GM12878 (cell line): ENCODE measurements around the gene CDK17. TPM values are rescaled to one million over a fixed set of nuclear protein-coding genes. Genes with fewer than 3 reads are reported as not detected.

Source experiments
- ATAC-seq: fragments of 200-7000 bp; cut with Tn5 transposase; 3 replicates; pipeline ENCODE4 v1.9.1; 2020; ENCODE audit warnings: mild to moderate bottlenecking, moderate library complexity
- BruUV-seq: library from RNA; stranded (reverse); fragments of 400-500 nt; replicated peaks from 2 replicates; lab custom pipeline; 2021; lab: Mats Ljungman, UMichigan
- CTCF ChIA-PET: fragments of 300-600 bp; sonication (Branson Sonifier 250); formaldehyde crosslinking; extraction: SDS; loops from one replicate; lab custom pipeline; 2021; ENCODE audit warnings: inconsistent platforms; lab: Yijun Ruan, JAX
- POLR2A ChIA-PET: fragments of 350-600 bp; formaldehyde crosslinking; extraction: SDS; loops from one replicate; lab custom pipeline; 2021; ENCODE audit warnings: inconsistent platforms; lab: Charles Lee
- RAD21 ChIA-PET: fragments of 300-600 bp; sonication (Branson Sonifier 250); formaldehyde crosslinking; loops from one replicate; lab custom pipeline; 2023; ENCODE audit warnings: antibody characterized with exemption; ENCODE audit not compliant: unreplicated experiment; lab: Charles Lee
- SMC1A ChIA-PET: fragments of 300-600 bp; sonication (Branson Sonifier 250); formaldehyde crosslinking; loops from one replicate; lab custom pipeline; 2023; ENCODE audit not compliant: unreplicated experiment, uncharacterized antibody; lab: Charles Lee
- DNase-seq: peaks from one replicate; pipeline ENCODE4 v3.0.0-alpha.2; 2011; ENCODE audit warnings: low read depth, low spot score
- FAIRE-seq: peaks from 3 replicates; lab custom pipeline; 2011; peaks lifted over from hg19 to GRCh38; lab: Jason Lieb, UNC
- H2AFZ ChIP-seq: 2 replicates; pipeline ENCODE4 v1.6.0; 2011; ENCODE audit warnings: low read depth, low read length, control low read depth; ENCODE audit not compliant: control insufficient read depth
- H3K27ac ChIP-seq: 2 replicates; pipeline ENCODE4 v1.5.1; 2011; ENCODE audit warnings: control low read depth; ENCODE audit not compliant: control insufficient read depth, insufficient read depth
- H3K27me3 ChIP-seq, 2 experiments: replicated peaks in 1 of 2; 2 replicates each; pipeline versions ENCODE4 v1.6.0 to v1.6.1; 2011; ENCODE audit warnings: low read length in 1 of 2; ENCODE audit not compliant: control insufficient read depth in 2 of 2, insufficient read depth in 2 of 2
- H3K36me3 ChIP-seq, 2 experiments: 2 replicates each; pipeline ENCODE4 v1.5.1; 2011; ENCODE audit warnings: low read length in 1 of 2; ENCODE audit not compliant: control insufficient read depth in 2 of 2, insufficient read depth in 2 of 2
- H3K4me1 ChIP-seq: 2 replicates; pipeline ENCODE4 v1.6.1; 2011; ENCODE audit warnings: mild to moderate bottlenecking, low read length, moderate library complexity, mixed read lengths; ENCODE audit not compliant: control insufficient read depth, insufficient read depth
- H3K4me2 ChIP-seq: 2 replicates; pipeline ENCODE4 v1.6.0; 2011; ENCODE audit warnings: control low read depth; ENCODE audit not compliant: control insufficient read depth, insufficient read depth
- H3K4me3 ChIP-seq: fragments of 200-600 bp; sonication (generic); 2 replicates; pipeline ENCODE4 v1.5.1; 2016
- H3K79me2 ChIP-seq: 2 replicates; pipeline ENCODE4 v1.6.0; 2011; ENCODE audit warnings: low read length; ENCODE audit not compliant: control insufficient read depth, insufficient read depth
- H3K9ac ChIP-seq: 2 replicates; pipeline ENCODE4 v1.8.0; 2011; ENCODE audit warnings: low read length, control low read depth, mixed read lengths; ENCODE audit not compliant: control insufficient read depth, insufficient read depth
- H3K9me3 ChIP-seq: replicated peaks from 3 replicates; pipeline ENCODE4 v1.5.1; 2011; ENCODE audit warnings: mild to moderate bottlenecking, low read length; ENCODE audit not compliant: control insufficient read depth, insufficient read depth
- H4K20me1 ChIP-seq: 2 replicates; pipeline ENCODE4 v1.6.0; 2011; ENCODE audit not compliant: control insufficient read depth, insufficient read depth
- CHD4 ChIP-seq: fragments of 200-600 bp; sonication (generic); IDR thresholded peaks from 2 replicates; pipeline ENCODE4 v1.6.1; 2016; ENCODE audit warnings: mild to moderate bottlenecking
- NBN ChIP-seq: fragments of 450-650 bp; IDR thresholded peaks from 2 replicates; pipeline ENCODE4 v1.6.1; 2016
- RUNX3 ChIP-seq: IDR thresholded peaks from 2 replicates; pipeline ENCODE4 v1.6.1; 2012; ENCODE audit warnings: low read length, inconsistent platforms
- WGBS: methylation state at CpG from one replicate; pipeline ENCODE4 v1.1.6; 2016; ENCODE audit warnings: low lambda C conversion rate; ENCODE audit not compliant: insufficient replicate concordance, insufficient coverage; ENCODE audit errors: missing lambda C conversion rate; 5-methylcytosine and 5-hydroxymethylcytosine counted together
- in situ Hi-C: fragments of 300-500 bp; cut with MboI; formaldehyde crosslinking; loops from 9 replicates; pipeline ENCODE4 v1.14.3; 2018; ENCODE audit warnings: mixed read lengths
- intact Hi-C: fragments of 100-400 bp; cut with micrococcal nuclease; formaldehyde crosslinking; loops from one replicate; pipeline ENCODE4 v1.14.2; 2022; ENCODE audit not compliant: unreplicated experiment
- polyA plus RNA-seq, 11 experiments: library from polyadenylated mRNA; depleted of rRNA in 4 of 11; unstranded in 6 of 11; stranded (reverse) in 5 of 11; fragments of >200 nt; fragmentation: Nextera tagmentation in 4 of 11; fragmentation: Illumina TruSeq in 1 of 11; extraction: Ambion mirVana in 4 of 11; extraction: Trizol in 1 of 11; gene quantifications; 1 replicate in 1 of 11; 2 replicates in 10 of 11; pipeline versions ENCODE4 v1.2.1 to v1.2.3, GENCODE V29; 2011 to 2016; ENCODE audit warnings: inconsistent platforms in 2 of 11, missing spikeins in 2 of 11, low read depth in 1 of 11
- total RNA-seq, 4 experiments: library from RNA; depleted of rRNA in 3 of 4; stranded (reverse); fragments of >200 nt in 3 of 4; fragmentation: Illumina TruSeq in 1 of 4; extraction: Trizol in 1 of 4; gene quantifications; 2 replicates each; pipeline versions ENCODE4 v1.2.1 to v1.2.3, GENCODE V29; 2013 to 2021
- TF ChIP-seq, protein P1 (sequence below): fragments of 450-650 bp; formaldehyde crosslinking; IDR thresholded peaks from 2 replicates; pipeline ENCODE4 v1.4.0; 2020; ENCODE audit warnings: mild to moderate bottlenecking, moderate library complexity
- TF ChIP-seq, protein P2 (sequence below): fragments of 450-650 bp; IDR thresholded peaks from 2 replicates; pipeline ENCODE4 v1.6.1; 2017; ENCODE audit warnings: mild to moderate bottlenecking, moderate library complexity
- TF ChIP-seq, protein P3 (sequence below): fragments of 450-650 bp; IDR thresholded peaks from 2 replicates; pipeline ENCODE4 v1.6.1; 2017; ENCODE audit warnings: mild to moderate bottlenecking, moderate library complexity
- TF ChIP-seq, protein P4 (sequence below): fragments of 450-650 bp; IDR thresholded peaks from 2 replicates; pipeline ENCODE4 v1.6.1; 2016; ENCODE audit warnings: mild to moderate bottlenecking, moderate library complexity, borderline replicate concordance

The CDK17 gene
- total and polyA plus RNA-seq, 10 of the 15 experiments (the other 5 are each of a cell fraction or from before 2014, with no cell fraction given): 5.6 to 45.6 (median 18.3) TPM

DNA sequence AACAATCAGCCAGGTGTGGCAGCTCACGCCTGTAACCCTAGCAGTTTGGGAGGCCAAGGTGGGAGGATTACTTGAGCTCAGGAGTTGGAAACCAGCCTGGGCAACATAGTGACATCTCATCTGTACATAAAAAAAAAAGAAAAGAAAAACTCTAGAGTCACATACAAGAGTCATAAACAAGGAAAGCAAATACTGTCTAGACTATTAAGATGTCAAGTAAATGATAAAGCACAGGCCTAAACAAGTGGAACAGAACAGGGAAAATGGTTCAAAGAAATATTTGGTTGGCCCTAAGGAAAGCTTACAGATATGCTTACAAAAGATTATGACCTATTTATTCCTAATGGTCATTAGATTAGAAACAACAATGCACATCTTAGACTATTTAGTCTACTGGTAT is 12.3 kb downstream of the CDK17 start:
- Histone ChIP-seq H3K36me3 (no peaks in the 10 kb centered on the region; a peak in 3 of 4 replicates), H4K20me1 (no peaks in the 10 kb centered on the region), H2AFZ (no peak overlapping the region), H3K9me3 (no peaks in the 10 kb centered on the region; the same call in 2 of the 3 replicates), H3K4me2 (no peak overlapping the region), H3K4me3 (no peak overlapping the region), H3K27ac (no peak overlapping the region), H3K4me1 (no peaks in the 10 kb centered on the region), H3K27me3 (no peaks in the 10 kb centered on the region), H3K79me2 (peaks cover 94% of the 10 kb centered on the region), H3K9ac (no peak overlapping the region)
- ChIA-PET RAD21 (interaction anchor here (1.0 to 1.8 kb wide), 2 partner anchors 9 to 61 kb away, joined by 3 to 5 read pairs; no protein-coding TSS in a partner anchor), SMC1A (interaction anchor here (2.9 kb wide), 1 partner anchor 10 kb away, joined by 19 read pairs; no protein-coding TSS in a partner anchor), POLR2A (interaction anchor here (0.9 to 1.5 kb wide), 2 partner anchors 12 to 18 kb away, joined by 3 read pairs; no protein-coding TSS in a partner anchor), CTCF (interaction anchor here (1.0 to 2.8 kb wide), 2 partner anchors 11 kb away, joined by 5 to 13 read pairs; no protein-coding TSS in a partner anchor)
- WGBS: 95% methylated on average over 1 of the region's 1 CpG
- in situ Hi-C loops (no loop called here), intact Hi-C loops (no loop called here)
- BruUV-seq: no TSS peak
- DNase-seq (no peak), FAIRE-seq (no peak), ATAC-seq (no peak)
- TF ChIP-seq NBN (no peak), RUNX3 (no peak), CHD4 (no peak)
- TF ChIP-seq, protein P1, sequence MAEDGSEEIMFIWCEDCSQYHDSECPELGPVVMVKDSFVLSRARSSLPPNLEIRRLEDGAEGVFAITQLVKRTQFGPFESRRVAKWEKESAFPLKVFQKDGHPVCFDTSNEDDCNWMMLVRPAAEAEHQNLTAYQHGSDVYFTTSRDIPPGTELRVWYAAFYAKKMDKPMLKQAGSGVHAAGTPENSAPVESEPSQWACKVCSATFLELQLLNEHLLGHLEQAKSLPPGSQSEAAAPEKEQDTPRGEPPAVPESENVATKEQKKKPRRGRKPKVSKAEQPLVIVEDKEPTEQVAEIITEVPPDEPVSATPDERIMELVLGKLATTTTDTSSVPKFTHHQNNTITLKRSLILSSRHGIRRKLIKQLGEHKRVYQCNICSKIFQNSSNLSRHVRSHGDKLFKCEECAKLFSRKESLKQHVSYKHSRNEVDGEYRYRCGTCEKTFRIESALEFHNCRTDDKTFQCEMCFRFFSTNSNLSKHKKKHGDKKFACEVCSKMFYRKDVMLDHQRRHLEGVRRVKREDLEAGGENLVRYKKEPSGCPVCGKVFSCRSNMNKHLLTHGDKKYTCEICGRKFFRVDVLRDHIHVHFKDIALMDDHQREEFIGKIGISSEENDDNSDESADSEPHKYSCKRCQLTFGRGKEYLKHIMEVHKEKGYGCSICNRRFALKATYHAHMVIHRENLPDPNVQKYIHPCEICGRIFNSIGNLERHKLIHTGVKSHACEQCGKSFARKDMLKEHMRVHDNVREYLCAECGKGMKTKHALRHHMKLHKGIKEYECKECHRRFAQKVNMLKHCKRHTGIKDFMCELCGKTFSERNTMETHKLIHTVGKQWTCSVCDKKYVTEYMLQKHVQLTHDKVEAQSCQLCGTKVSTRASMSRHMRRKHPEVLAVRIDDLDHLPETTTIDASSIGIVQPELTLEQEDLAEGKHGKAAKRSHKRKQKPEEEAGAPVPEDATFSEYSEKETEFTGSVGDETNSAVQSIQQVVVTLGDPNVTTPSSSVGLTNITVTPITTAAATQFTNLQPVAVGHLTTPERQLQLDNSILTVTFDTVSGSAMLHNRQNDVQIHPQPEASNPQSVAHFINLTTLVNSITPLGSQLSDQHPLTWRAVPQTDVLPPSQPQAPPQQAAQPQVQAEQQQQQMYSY (CRISPR knock-in tag): no peak
- TF ChIP-seq, protein P2, sequence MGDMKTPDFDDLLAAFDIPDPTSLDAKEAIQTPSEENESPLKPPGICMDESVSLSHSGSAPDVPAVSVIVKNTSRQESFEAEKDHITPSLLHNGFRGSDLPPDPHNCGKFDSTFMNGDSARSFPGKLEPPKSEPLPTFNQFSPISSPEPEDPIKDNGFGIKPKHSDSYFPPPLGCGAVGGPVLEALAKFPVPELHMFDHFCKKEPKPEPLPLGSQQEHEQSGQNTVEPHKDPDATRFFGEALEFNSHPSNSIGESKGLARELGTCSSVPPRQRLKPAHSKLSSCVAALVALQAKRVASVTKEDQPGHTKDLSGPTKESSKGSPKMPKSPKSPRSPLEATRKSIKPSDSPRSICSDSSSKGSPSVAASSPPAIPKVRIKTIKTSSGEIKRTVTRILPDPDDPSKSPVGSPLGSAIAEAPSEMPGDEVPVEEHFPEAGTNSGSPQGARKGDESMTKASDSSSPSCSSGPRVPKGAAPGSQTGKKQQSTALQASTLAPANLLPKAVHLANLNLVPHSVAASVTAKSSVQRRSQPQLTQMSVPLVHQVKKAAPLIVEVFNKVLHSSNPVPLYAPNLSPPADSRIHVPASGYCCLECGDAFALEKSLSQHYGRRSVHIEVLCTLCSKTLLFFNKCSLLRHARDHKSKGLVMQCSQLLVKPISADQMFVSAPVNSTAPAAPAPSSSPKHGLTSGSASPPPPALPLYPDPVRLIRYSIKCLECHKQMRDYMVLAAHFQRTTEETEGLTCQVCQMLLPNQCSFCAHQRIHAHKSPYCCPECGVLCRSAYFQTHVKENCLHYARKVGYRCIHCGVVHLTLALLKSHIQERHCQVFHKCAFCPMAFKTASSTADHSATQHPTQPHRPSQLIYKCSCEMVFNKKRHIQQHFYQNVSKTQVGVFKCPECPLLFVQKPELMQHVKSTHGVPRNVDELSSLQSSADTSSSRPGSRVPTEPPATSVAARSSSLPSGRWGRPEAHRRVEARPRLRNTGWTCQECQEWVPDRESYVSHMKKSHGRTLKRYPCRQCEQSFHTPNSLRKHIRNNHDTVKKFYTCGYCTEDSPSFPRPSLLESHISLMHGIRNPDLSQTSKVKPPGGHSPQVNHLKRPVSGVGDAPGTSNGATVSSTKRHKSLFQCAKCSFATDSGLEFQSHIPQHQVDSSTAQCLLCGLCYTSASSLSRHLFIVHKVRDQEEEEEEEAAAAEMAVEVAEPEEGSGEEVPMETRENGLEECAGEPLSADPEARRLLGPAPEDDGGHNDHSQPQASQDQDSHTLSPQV: no peak
- TF ChIP-seq, protein P3, sequence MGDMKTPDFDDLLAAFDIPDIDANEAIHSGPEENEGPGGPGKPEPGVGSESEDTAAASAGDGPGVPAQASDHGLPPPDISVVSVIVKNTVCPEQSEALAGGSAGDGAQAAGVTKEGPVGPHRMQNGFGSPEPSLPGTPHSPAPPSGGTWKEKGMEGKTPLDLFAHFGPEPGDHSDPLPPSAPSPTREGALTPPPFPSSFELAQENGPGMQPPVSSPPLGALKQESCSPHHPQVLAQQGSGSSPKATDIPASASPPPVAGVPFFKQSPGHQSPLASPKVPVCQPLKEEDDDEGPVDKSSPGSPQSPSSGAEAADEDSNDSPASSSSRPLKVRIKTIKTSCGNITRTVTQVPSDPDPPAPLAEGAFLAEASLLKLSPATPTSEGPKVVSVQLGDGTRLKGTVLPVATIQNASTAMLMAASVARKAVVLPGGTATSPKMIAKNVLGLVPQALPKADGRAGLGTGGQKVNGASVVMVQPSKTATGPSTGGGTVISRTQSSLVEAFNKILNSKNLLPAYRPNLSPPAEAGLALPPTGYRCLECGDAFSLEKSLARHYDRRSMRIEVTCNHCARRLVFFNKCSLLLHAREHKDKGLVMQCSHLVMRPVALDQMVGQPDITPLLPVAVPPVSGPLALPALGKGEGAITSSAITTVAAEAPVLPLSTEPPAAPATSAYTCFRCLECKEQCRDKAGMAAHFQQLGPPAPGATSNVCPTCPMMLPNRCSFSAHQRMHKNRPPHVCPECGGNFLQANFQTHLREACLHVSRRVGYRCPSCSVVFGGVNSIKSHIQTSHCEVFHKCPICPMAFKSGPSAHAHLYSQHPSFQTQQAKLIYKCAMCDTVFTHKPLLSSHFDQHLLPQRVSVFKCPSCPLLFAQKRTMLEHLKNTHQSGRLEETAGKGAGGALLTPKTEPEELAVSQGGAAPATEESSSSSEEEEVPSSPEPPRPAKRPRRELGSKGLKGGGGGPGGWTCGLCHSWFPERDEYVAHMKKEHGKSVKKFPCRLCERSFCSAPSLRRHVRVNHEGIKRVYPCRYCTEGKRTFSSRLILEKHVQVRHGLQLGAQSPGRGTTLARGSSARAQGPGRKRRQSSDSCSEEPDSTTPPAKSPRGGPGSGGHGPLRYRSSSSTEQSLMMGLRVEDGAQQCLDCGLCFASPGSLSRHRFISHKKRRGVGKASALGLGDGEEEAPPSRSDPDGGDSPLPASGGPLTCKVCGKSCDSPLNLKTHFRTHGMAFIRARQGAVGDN: no peak
- TF ChIP-seq, protein P4, sequence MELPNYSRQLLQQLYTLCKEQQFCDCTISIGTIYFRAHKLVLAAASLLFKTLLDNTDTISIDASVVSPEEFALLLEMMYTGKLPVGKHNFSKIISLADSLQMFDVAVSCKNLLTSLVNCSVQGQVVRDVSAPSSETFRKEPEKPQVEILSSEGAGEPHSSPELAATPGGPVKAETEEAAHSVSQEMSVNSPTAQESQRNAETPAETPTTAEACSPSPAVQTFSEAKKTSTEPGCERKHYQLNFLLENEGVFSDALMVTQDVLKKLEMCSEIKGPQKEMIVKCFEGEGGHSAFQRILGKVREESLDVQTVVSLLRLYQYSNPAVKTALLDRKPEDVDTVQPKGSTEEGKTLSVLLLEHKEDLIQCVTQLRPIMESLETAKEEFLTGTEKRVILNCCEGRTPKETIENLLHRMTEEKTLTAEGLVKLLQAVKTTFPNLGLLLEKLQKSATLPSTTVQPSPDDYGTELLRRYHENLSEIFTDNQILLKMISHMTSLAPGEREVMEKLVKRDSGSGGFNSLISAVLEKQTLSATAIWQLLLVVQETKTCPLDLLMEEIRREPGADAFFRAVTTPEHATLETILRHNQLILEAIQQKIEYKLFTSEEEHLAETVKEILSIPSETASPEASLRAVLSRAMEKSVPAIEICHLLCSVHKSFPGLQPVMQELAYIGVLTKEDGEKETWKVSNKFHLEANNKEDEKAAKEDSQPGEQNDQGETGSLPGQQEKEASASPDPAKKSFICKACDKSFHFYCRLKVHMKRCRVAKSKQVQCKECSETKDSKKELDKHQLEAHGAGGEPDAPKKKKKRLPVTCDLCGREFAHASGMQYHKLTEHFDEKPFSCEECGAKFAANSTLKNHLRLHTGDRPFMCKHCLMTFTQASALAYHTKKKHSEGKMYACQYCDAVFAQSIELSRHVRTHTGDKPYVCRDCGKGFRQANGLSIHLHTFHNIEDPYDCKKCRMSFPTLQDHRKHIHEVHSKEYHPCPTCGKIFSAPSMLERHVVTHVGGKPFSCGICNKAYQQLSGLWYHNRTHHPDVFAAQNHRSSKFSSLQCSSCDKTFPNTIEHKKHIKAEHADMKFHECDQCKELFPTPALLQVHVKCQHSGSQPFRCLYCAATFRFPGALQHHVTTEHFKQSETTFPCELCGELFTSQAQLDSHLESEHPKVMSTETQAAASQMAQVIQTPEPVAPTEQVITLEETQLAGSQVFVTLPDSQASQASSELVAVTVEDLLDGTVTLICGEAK: no peak
